Activated T-cell treated with anti-CD3 and anti-CD28 coated beads, Interleukin-2, amount 50 U/mL, for 72 hours (primary cell): ENCODE results near the gene CMTM5. TPM values are rescaled to one million over a fixed set of nuclear protein-coding genes. Genes with fewer than 3 reads are reported as not detected.
"Not testable (repeated sequence)": the region's sequence is repeated elsewhere in the genome, so short reads cannot be mapped to it uniquely, and the experiment has no call there.

Source experiments
- ATAC-seq, 2 donors: fragments of 150-1000 bp; cut with Tn5 transposase; replicated peaks in 1 of 2; 2 replicates each; pipeline ENCODE4 v1.10.0; 2021; ENCODE audit warnings: moderate library complexity in 2 of 2, mild to moderate bottlenecking in 1 of 2
- DNase-seq, 2 donors: peaks; one replicate each; pipeline ENCODE4 v3.0.0; 2021 to 2022; ENCODE audit warnings: mixed read lengths in 1 of 2
- H3K27ac Mint-ChIP-seq: one replicate; pipeline ENCODE4 v1.8.0; 2022; ENCODE audit warnings: mild to moderate bottlenecking, moderate library complexity, mixed read lengths
- H3K27me3 Mint-ChIP-seq: one replicate; pipeline ENCODE4 v1.8.0; 2022; ENCODE audit warnings: low read depth, mixed read lengths
- H3K36me3 Mint-ChIP-seq, 2 donors: one replicate each; pipeline ENCODE4 v1.8.0; 2022; ENCODE audit warnings: mixed read lengths in 2 of 2, mild to moderate bottlenecking in 1 of 2; ENCODE audit not compliant: insufficient read depth in 2 of 2
- H3K4me1 Mint-ChIP-seq: one replicate; pipeline ENCODE4 v1.8.0; 2022; ENCODE audit warnings: low read depth, mixed read lengths
- H3K4me3 Mint-ChIP-seq, 2 donors: one replicate each; pipeline ENCODE4 v1.8.0; 2022; ENCODE audit warnings: mild to moderate bottlenecking in 2 of 2, mixed read lengths in 2 of 2, moderate library complexity in 2 of 2
- H3K9me3 Mint-ChIP-seq, 2 donors: one replicate each; pipeline ENCODE4 v1.8.0; 2022; ENCODE audit warnings: mixed read lengths in 2 of 2
- total RNA-seq, 2 donors: library from RNA; stranded (reverse); gene quantifications; one replicate each; pipeline ENCODE4 v1.2.3, GENCODE V29; 2022

CMTM5 gene
- total RNA-seq, 2 donors from 2014 or later = 0.30 TPM; not detected in 1

DNA sequence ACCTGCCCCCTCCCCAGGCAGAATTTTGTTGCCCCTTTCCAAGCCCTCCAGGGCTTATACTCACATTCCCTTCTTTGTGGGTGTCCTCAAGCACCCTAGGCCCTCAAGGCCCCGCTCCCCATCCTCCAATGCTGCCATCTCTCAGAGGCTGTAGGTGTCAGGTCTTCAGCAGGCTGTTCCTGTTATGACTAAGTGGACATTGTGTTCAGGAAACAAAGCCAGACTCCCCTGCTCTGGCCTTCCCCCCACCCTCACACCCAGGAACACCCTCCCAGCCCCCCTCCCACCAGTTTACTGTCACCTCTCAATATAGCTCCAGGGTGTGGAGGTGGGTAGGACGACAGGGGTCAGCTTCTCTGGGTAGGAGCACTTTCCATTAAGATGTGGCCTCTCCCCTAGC, 32.6 kb downstream of the CMTM5 start:
- peaks cover 5% of the 10 kb centered on the region for H3K27me3 Mint-ChIP-seq
- peak in 1 of 2 donors; percentile 14 for DNase-seq
- H3K4me3 Mint-ChIP-seq = peak overlapping the region in 1 of 2 donors; percentile 3
- no peaks in the 10 kb centered on the region for H3K4me1 Mint-ChIP-seq
- no peaks in the 10 kb centered on the region for H3K36me3 Mint-ChIP-seq
- peak; percentile 36 to 68 for ATAC-seq
- no peak overlapping the region for H3K27ac Mint-ChIP-seq
- no peaks in the 10 kb centered on the region for H3K9me3 Mint-ChIP-seq

- DNase-seq = no peak
- H3K4me3 Mint-ChIP-seq = no peak overlapping the region
- no peak for ATAC-seq
- H3K9me3 Mint-ChIP-seq = no peaks in the 10 kb centered on the region
- H3K27me3 Mint-ChIP-seq = peaks cover 5% of the 10 kb centered on the region
- no peak overlapping the region for H3K27ac Mint-ChIP-seq
- no peaks in the 10 kb centered on the region for H3K36me3 Mint-ChIP-seq
- no peaks in the 10 kb centered on the region for H3K4me1 Mint-ChIP-seq
Measured at GRCh38 chr14:23409966-23410635, 33.3 kb downstream of the CMTM5 start.

DNA sequence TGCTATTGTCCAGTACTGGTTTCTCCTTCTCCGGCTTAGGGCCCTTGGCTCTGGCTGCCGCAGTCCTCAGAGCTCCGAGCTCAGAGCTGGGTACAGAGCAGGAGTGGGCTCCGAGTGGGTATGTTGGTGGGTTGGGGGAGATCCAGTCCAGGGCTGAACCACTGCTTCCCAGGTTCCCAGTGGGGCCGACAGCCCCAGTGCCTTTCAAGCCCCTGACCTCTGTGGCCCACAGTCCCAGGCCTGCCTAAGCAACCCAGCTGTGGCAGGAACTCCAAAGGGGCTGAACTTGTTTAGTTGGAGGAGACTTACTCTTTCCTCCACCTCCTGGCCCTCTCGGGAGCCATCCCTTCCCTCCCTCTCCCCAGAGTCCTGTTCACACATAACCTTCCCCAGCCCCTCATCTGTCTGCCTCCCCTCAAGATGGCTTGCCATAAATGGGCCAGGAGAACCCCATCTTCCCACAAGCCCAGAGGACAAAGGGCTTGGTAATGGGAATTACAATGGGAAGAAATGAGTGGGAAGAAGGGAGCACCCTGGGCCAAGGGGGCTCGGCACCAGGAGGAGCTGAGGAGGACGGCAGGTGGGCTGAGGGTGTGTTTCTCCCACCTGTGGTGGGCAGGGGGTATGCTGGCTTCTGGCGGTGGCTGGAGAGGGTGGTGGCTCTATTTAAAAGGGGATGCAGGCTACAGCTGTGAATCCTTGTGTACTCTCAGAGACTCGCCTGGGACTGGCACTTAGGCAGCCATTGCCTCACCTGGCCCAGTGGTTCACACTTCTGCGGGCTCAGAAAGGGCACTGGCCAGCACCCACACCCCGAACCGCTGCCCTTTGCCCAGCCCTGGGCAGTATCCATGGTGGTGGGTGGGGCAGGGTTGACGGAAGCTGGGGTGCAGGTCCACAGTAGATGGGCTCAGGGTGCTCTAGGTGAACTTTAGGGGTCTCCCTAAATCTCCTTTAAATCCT, 35.0 kb downstream of the CMTM5 start:
- Mint-ChIP-seq H3K9me3 (no peaks in the 10 kb centered on the region), H3K4me1 (no peaks in the 10 kb centered on the region), H3K27ac (no peak overlapping the region), H3K27me3 (peaks cover 5% of the 10 kb centered on the region), H3K4me3 (no peak overlapping the region), H3K36me3 (no peaks in the 10 kb centered on the region)
- no peak for ATAC-seq
- no peak for DNase-seq

DNA sequence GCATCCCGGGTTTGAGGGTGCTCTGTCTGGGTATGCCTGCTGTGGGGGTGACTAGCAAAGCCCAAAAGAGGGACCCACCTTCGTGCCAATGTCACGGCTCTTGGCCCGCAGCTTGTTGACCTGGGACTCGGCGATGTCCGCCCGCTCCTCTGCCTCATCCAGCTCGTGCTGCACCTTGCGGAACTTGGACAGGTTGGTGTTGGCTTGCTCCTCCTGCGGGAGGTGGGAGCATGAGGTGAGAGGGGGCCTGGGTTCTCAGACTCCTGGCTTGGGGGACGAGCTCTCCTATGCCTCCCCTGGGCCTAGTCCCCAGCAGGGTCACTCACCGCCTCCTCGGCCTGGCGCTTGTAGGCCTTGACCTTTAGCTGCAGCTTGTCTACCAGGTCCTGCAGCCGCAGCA, 36.8 kb downstream of the CMTM5 start:
- Mint-ChIP-seq H3K4me3 (no peak overlapping the region), H3K36me3 (no peaks in the 10 kb centered on the region), H3K27ac (no peak overlapping the region), H3K27me3 (peaks cover 5% of the 10 kb centered on the region), H3K9me3 (no peaks in the 10 kb centered on the region), H3K4me1 (no peaks in the 10 kb centered on the region)
- DNase-seq = no peak
- ATAC-seq = no peak

GRCh38 chr14:23414254-23414653, 37.4 kb downstream of the CMTM5 start:
- no peaks in the 10 kb centered on the region for H3K9me3 Mint-ChIP-seq
- H3K27ac Mint-ChIP-seq = no peak overlapping the region
- H3K4me1 Mint-ChIP-seq = no peaks in the 10 kb centered on the region
- H3K27me3 Mint-ChIP-seq = no peaks in the 10 kb centered on the region
- no peaks in the 10 kb centered on the region for H3K36me3 Mint-ChIP-seq
- ATAC-seq = no peak
- no peak overlapping the region for H3K4me3 Mint-ChIP-seq
- no peak for DNase-seq

GRCh38 chr14:23414906-23415820, 38.3 kb downstream of the CMTM5 start:
- no peak for ATAC-seq
- Mint-ChIP-seq H3K36me3 (no peaks in the 10 kb centered on the region), H3K4me3 (no peak overlapping the region), H3K4me1 (no peaks in the 10 kb centered on the region), H3K9me3 (no peaks in the 10 kb centered on the region), H3K27me3 (no peaks in the 10 kb centered on the region), H3K27ac (no peak overlapping the region)
- no peak for DNase-seq

GRCh38 chr14:23415821-23416778, 39.3 kb downstream of the CMTM5 start:
- ATAC-seq = no peak
- Mint-ChIP-seq H3K9me3 (no peaks in the 10 kb centered on the region), H3K27ac (no peak overlapping the region), H3K4me1 (peaks cover 5% of the 10 kb centered on the region), H3K4me3 (no peak overlapping the region), H3K36me3 (no peaks in the 10 kb centered on the region), H3K27me3 (no peaks in the 10 kb centered on the region)
- DNase-seq = no peak

- DNase-seq = no peak
- Mint-ChIP-seq H3K36me3 (no peaks in the 10 kb centered on the region), H3K27me3 (no peaks in the 10 kb centered on the region), H3K4me1 (peaks cover 12% of the 10 kb centered on the region), H3K4me3 (no peak overlapping the region), H3K9me3 (no peaks in the 10 kb centered on the region), H3K27ac (no peak overlapping the region)
- no peak for ATAC-seq
Measured at GRCh38 chr14:23416801-23417200, 40.0 kb downstream of the CMTM5 start.

DNA sequence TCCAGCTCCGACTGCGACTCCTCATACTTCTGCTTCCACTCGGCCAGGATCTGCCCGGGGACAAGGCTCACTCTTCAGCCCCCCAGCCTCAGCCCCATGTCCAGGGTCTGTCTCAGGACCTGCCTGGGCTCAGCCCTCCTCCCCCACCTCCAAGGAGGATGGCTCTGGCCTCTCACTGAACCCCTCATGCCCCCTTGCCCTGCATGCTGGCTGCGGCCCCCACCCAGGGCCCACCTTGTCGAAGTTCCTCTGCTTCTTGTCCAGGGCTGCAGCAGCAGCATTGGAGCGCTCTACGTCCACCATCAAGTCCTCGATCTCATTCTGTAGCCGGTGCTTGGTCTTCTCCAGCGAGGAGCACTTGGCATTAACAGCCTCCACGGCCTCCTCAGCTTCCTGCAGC, 40.4 kb downstream of the CMTM5 start:
- not testable (repeated sequence) for DNase-seq, H3K9me3 Mint-ChIP-seq, ATAC-seq, H3K27me3 Mint-ChIP-seq, H3K4me3 Mint-ChIP-seq, H3K36me3 Mint-ChIP-seq, H3K27ac Mint-ChIP-seq
- peaks cover 16% of the 10 kb centered on the region for H3K4me1 Mint-ChIP-seq

GRCh38 chr14:23418021-23418420, 41.2 kb downstream of the CMTM5 start:
- H3K4me1 Mint-ChIP-seq = peaks cover 16% of the 10 kb centered on the region
- H3K9me3 Mint-ChIP-seq = no peaks in the 10 kb centered on the region
- H3K27me3 Mint-ChIP-seq = no peaks in the 10 kb centered on the region
- no peaks in the 10 kb centered on the region for H3K36me3 Mint-ChIP-seq
- H3K27ac Mint-ChIP-seq = no peak overlapping the region
- no peak for ATAC-seq
- no peak overlapping the region for H3K4me3 Mint-ChIP-seq
- DNase-seq = no peak

GRCh38 chr14:23419646-23420045, 42.8 kb downstream of the CMTM5 start:
- H3K4me1 Mint-ChIP-seq = peaks cover 16% of the 10 kb centered on the region
- not testable (repeated sequence) for H3K27ac Mint-ChIP-seq, ATAC-seq, H3K9me3 Mint-ChIP-seq, H3K4me3 Mint-ChIP-seq, H3K27me3 Mint-ChIP-seq, DNase-seq, H3K36me3 Mint-ChIP-seq

- no peaks in the 10 kb centered on the region for H3K36me3 Mint-ChIP-seq
- H3K4me1 Mint-ChIP-seq = peaks cover 16% of the 10 kb centered on the region
- H3K4me3 Mint-ChIP-seq = peak overlapping the region; percentile 4 to 54
- peak overlapping the region; percentile 43 for H3K27ac Mint-ChIP-seq
- ATAC-seq = peak; percentile 94 to 95
- H3K9me3 Mint-ChIP-seq = no peaks in the 10 kb centered on the region
- DNase-seq = peak; percentile 44 to 53
- no peaks in the 10 kb centered on the region for H3K27me3 Mint-ChIP-seq
Measured at GRCh38 chr14:23421594-23421993, 44.7 kb downstream of the CMTM5 start.
